ENCODE data around the gene PPM1H. TPM values are rescaled to one million over a fixed set of nuclear protein-coding genes. Genes with fewer than 3 reads are reported as not detected.

The PPM1H gene
- total and polyA plus RNA-seq, 2 of the 8 experiments (the other 6 are each of a cell fraction or from before 2014, with no cell fraction given): 16.4 to 36.1 TPM

DNA sequence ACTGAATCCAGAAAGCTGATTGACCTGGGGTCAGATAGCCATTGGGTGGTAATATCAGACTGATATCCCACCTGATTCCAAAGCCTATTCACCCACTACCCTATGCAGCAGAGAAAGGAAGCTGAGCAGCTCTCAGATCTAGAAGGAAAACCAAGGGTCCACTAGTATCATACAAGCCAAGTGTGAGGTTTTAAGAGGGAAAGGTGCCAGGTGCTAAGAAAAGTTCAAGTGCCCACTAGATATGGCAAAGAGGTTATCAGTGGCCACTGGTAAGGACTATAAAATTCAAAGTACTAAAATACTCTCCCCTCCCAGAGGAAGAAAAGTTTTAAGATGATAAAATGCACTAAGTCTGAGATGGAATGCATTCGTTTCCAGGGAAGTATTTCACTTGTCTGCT, 85.6 kb downstream of the PPM1H start:
- Histone ChIP-seq H3K27me3 (replicated peaks in 1 of 4; ENCODE audit: control insufficient read depth in 3 of 4, extremely low read depth in 1 of 4, insufficient read depth in 3 of 4, low read length in 3 of 4) (no peaks in the 10 kb centered on the region), H3K9ac (replicated peaks in 1 of 4; ENCODE audit: extremely low read depth in 1 of 4, low read depth in 3 of 4, low read length in 3 of 4) (no peak overlapping the region), H3K4me2 (ENCODE audit: insufficient read depth in 1 of 2, low read depth in 2 of 2, low read length in 2 of 2) (no peak overlapping the region), H3K27ac (ENCODE audit: low read depth, low read length) (no peak overlapping the region), H3K79me1 (ENCODE audit: low read depth, low read length) (no peaks in the 10 kb centered on the region), H3K4me3 (ENCODE audit: extremely low read depth in 1 of 4, insufficient read depth in 2 of 4, low read depth in 3 of 4, low read length in 4 of 4) (no peak overlapping the region), H4K8ac (ENCODE audit: extremely low read depth, insufficient read depth, low read length) (no peak overlapping the region), H3K9me3 (ENCODE audit: insufficient read depth in 2 of 2, low read depth in 1 of 2, low read length in 1 of 2) (no peaks in the 10 kb centered on the region), H3K18ac (ENCODE audit: extremely low read depth, low read length) (no peak overlapping the region), H4K91ac (replicated peaks; ENCODE audit: insufficient read length, low read length) (no peak overlapping the region), H3K79me2 (ENCODE audit: control insufficient read depth in 1 of 2, insufficient read depth in 2 of 2, low read length in 2 of 2) (peaks cover 0 to 19% of the 10 kb centered on the region in 2 experiments; a peak in 2 of 4 replicates), H3K23me2 (ENCODE audit: low read depth, low read length) (no peaks in the 10 kb centered on the region), H3K4ac (replicated peaks; ENCODE audit: insufficient read length, low read depth, low read length) (no peak overlapping the region), H2AFZ (ENCODE audit: low read length) (no peak overlapping the region), H3K23ac (ENCODE audit: insufficient read length) (no peak overlapping the region), H3K4me1 (replicated peaks in 1 of 4; ENCODE audit: control insufficient read depth in 3 of 4, insufficient read depth in 4 of 4, low read length in 3 of 4) (peaks cover 0 to 13% (median 1%) of the 10 kb centered on the region in 4 experiments; a peak in 4 of 7 replicates), H2BK20ac (ENCODE audit: low read length) (no peak overlapping the region), H4K20me1 (replicated peaks in 1 of 2; ENCODE audit: control insufficient read depth in 1 of 2, insufficient read depth in 2 of 2, low read length in 2 of 2) (no peaks in the 10 kb centered on the region), H3K56ac (replicated peaks; ENCODE audit: insufficient read length, low read depth, low read length) (no peak overlapping the region), H3K36me3 (ENCODE audit: control insufficient read depth in 2 of 4, insufficient read depth in 4 of 4, low read length in 3 of 4) (no peaks in the 10 kb centered on the region), H2BK120ac (replicated peaks; ENCODE audit: low read depth, low read length) (no peak overlapping the region), H2BK12ac (ENCODE audit: low read depth, low read length) (no peak overlapping the region), H2BK5ac (ENCODE audit: low read depth, low read length) (no peak overlapping the region), H2AK5ac (ENCODE audit: low read depth, low read length) (no peak overlapping the region), H4K5ac (ENCODE audit: insufficient read length, low read depth, low read length) (no peak overlapping the region), H2BK15ac (ENCODE audit: low read length) (no peak overlapping the region), H3K14ac (ENCODE audit: insufficient read length) (no peak overlapping the region)
- FAIRE-seq (no peak), DNase-seq (ENCODE audit: low read depth in 1 of 2, low spot score in 2 of 2) (no peak)
- TF ChIP-seq ASH2L (IDR thresholded peaks at IDR 0.05; ENCODE audit: low read length) (no peak), RBBP5 (IDR thresholded peaks at IDR 0.05; ENCODE audit: borderline replicate concordance, low read depth, low read length) (no peak), BRCA1 (IDR thresholded peaks at IDR 0.05; ENCODE audit: low read depth, low read length) (no peak), YY1 (IDR thresholded peaks at IDR 0.05; ENCODE audit: low read depth, low read length) (no peak), KDM5A (IDR thresholded peaks at IDR 0.05; ENCODE audit: low read length) (no peak), CBX5 (IDR thresholded peaks at IDR 0.05; ENCODE audit: low read depth, low read length) (no peak), BACH1 (IDR thresholded peaks at IDR 0.05; ENCODE audit: low read length) (no peak), CHD1 (IDR thresholded peaks at IDR 0.05; ENCODE audit: low read depth, low read length) (no peak), CHD2 (IDR thresholded peaks at IDR 0.05; ENCODE audit: low read length) (no peak), HDAC2 (IDR thresholded peaks at IDR 0.05; ENCODE audit: borderline replicate concordance in 1 of 2, low read depth in 2 of 2, low read length in 2 of 2) (no peak), JUND (IDR thresholded peaks at IDR 0.05; ENCODE audit: low read length) (no peak)
- TF ChIP-seq, protein P1, sequence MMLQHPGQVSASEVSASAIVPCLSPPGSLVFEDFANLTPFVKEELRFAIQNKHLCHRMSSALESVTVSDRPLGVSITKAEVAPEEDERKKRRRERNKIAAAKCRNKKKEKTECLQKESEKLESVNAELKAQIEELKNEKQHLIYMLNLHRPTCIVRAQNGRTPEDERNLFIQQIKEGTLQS (IDR thresholded peaks at IDR 0.05; ENCODE audit: insufficient read depth, low read depth, low read length): no peak
- WGBS, 2 experiments (ENCODE audit: extremely low coverage in 1 of 2, insufficient coverage in 1 of 2, insufficient read length in 1 of 2, insufficient replicate concordance in 2 of 2, low coverage in 1 of 2, low lambda C conversion rate in 2 of 2, missing lambda C conversion rate in 1 of 2): 88% methylated on average over 1 of the region's 1 CpG; no CpG with 5 or more reads in 1 of the 2 experiments
- ChIA-PET POLR2A (ENCODE audit: partially characterized antibody) (interaction anchor here (1.3 to 1.5 kb wide), 2 partner anchors 17 to 26 kb away, joined by 3 read pairs; no protein-coding TSS in a partner anchor), CTCF (ENCODE audit: partially characterized antibody) (interaction anchor here (1.0 to 1.5 kb wide), 4 partner anchors 9 to 86 kb away, joined by 3 to 5 read pairs (median 4); partner anchors contain the start of gene PPM1H)
